Heart right ventricle (tissue), 16 donors: ENCODE data around the gene ADGRL4. TPM values are rescaled to one million over a fixed set of nuclear protein-coding genes. Genes with fewer than 3 reads are reported as not detected.

Source experiments
- ATAC-seq, 8 donors: fragments of 200-7000 bp; cut with Tn5 transposase; one replicate each; pipeline ENCODE4 v1.9.1; 2020; ENCODE audit warnings: mild to moderate bottlenecking in 8 of 8, moderate library complexity in 8 of 8, moderate number of reproducible peaks in 1 of 8
- DNase-seq, 2 donors: peaks; one replicate each; pipeline ENCODE4 v3.0.0-alpha.2; 2020
- H3K27ac ChIP-seq, 10 donors: fragments of 200-600 bp; sonication (generic) in 2 of 10; one replicate each; pipeline versions ENCODE4 v1.5.0 to v1.8.0; 2020 to 2022; ENCODE audit warnings: mild to moderate bottlenecking in 3 of 10
- H3K27me3 ChIP-seq, 7 donors: fragments of 200-600 bp; one replicate each; pipeline ENCODE4 v1.8.0; 2021 to 2022; ENCODE audit warnings: mild to moderate bottlenecking in 2 of 7
- H3K36me3 ChIP-seq, 9 donors: fragments of 200-600 bp; sonication (generic) in 1 of 9; one replicate each; pipeline versions ENCODE4 v1.5.0 to v1.8.0; 2020 to 2022; ENCODE audit warnings: mild to moderate bottlenecking in 2 of 9
- H3K4me1 ChIP-seq, 9 donors: fragments of 200-600 bp; sonication (generic) in 1 of 9; one replicate each; pipeline versions ENCODE4 v1.5.0 to v1.8.0; 2020 to 2022; ENCODE audit warnings: mild to moderate bottlenecking in 4 of 9
- H3K4me3 ChIP-seq, 10 donors: fragments of 200-600 bp; sonication (generic) in 2 of 10; one replicate each; pipeline versions ENCODE4 v1.5.0 to v1.8.0; 2020 to 2022; ENCODE audit warnings: mild to moderate bottlenecking in 7 of 10, moderate library complexity in 2 of 10
- H3K9me3 ChIP-seq, 11 donors: fragments of 200-600 bp in 10 of 11; sonication (generic) in 2 of 11; one replicate each; pipeline versions ENCODE4 v1.5.0 to v1.8.0; 2013 to 2022; ENCODE audit warnings: mild to moderate bottlenecking in 2 of 11, control low read depth in 1 of 11, moderate library complexity in 1 of 11
- WGBS, 2 donors: extraction: QIAGEN DNeasy Blood & Tissue Kit; methylation state at CpG; one replicate each; pipeline ENCODE4 v1.1.7; 2013; ENCODE audit warnings: inconsistent platforms in 1 of 2; 5-methylcytosine and 5-hydroxymethylcytosine counted together
- intact Hi-C, 10 donors: fragments of 100-400 bp; cut with DNase I; formaldehyde crosslinking; loops; one replicate each; pipeline versions ENCODE4 v1.11.1 to v1.14.2; 2022
- polyA plus RNA-seq, 2 donors: library from polyadenylated mRNA; stranded (reverse); fragments of 200-250 nt; gene quantifications; one replicate each; pipeline ENCODE4 v1.2.3, GENCODE V29; 2013
- total RNA-seq, 10 donors: library from RNA; stranded (reverse); fragmentation: NEBNext Ultra II Directional in 3 of 10; extraction: Animal tissue kit (Norgen Biotek cat#: 25700) in 3 of 10; gene quantifications; one replicate each; pipeline versions ENCODE4 v1.2.1 to v1.2.4, GENCODE V29; 2021 to 2023
- TF ChIP-seq, protein P1 (sequence below), 9 donors: fragments of 200-600 bp; sonication (generic) in 2 of 9; IDR thresholded peaks; one replicate each; pipeline versions ENCODE4 v1.5.0 to v1.8.0; 2021 to 2022; ENCODE audit warnings: antibody characterized with exemption in 9 of 9, mild to moderate bottlenecking in 5 of 9, moderate library complexity in 1 of 9
- donor health status: Arrhythmogenic right ventricular cardiomyopathy.
- donor health status: ischemic (EF 13 %, LVEDD 7.1; RV severe dilation, severe dysfunction).
- donor health status: healthy with polysubstance abuse.
- donor health status: DM: no; HTN: yes; CAD: no.
- donor health status: DM: no; HTN: no; CAD: no.
- donor health status: ischemic (EF 25% LVEDD 6.9; RV normal size, moderate dysfunction).
- donor health status: ischemic (EF 25% LVEDD 5.7; RV mildly dilated, moderate dysfunction).
- donor health status: healthy.
- donor health status: DM: yes; HTN: yes; CAD: no.
- donor health status: Ischemic cardiomyopathy.
- donor health status: ischemic (EF 35%, LVEDD 5.7; RV mildly dilated, moderate dysfunction).
- donor health status: nonischemic (EF 11% LVEDD 7.7; RV severe dilation, severe dysfunction).
- donor health status: DM: yes; HTN: yes; CAD: no.
- donor health status: PGD.
- donor health status: ischemic (EF 29% LVEDD 5.4; RV normal size, mild dysfunction).
- donor health status: nonischemic (EF 23%, LVEDD 6.1; RV moderate dilation, normal function).

ADGRL4 gene
- total and polyA plus RNA-seq, 12 donors = 10.7 to 33.9 (median 17.2) TPM

DNA sequence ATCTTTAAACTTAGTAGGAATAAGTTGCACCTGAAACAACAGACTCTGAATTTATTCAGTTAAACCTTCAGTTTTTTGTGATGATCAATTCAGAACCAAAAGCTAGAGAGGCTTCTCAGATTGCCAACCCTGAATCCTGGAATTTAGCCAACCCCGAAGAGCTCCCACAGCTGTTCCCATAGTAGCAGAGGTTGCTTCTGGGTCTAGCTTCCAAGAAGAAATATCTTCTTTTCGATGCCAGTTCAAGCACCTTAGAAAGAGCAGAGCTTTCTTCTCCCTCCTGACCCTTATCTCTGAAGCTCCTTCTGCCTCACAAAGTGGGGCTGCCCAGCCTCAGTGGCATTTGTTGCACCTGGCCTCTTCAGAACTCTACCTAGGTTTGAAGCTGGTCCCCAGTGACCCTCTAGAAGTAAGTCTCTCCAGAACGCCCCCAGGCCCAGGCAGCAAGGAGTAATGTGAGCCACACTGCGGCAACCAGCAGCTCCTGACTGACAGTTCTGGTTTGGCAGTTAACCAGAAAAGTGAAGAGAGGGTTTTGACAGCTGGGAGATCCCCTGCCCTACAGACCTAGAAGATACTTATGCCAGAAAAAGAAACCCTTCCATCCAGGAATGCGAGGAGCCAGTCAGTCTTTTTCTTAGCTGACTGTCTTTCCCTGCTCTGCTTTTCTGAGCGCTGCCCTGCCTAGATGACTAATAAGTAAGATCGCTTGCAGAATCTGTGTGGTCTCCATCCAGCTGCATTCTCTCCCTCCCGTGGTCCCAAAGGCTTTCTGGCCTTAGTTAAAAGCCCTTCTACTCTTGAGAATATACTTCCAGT lies 165.9 kb downstream of the ADGRL4 start:
- ATAC-seq (peak in 1 of 8 donors; percentile 53), DNase-seq (peak in 1 of 2 donors; percentile 3)
- no peaks in the 10 kb centered on the region for H3K9me3 ChIP-seq
- no peak overlapping the region for H3K27ac ChIP-seq
- no peak overlapping the region for H3K4me3 ChIP-seq
- H3K27me3 ChIP-seq = no peaks in the 10 kb centered on the region
- H3K36me3 ChIP-seq = no peaks in the 10 kb centered on the region
- TF ChIP-seq, protein P1, sequence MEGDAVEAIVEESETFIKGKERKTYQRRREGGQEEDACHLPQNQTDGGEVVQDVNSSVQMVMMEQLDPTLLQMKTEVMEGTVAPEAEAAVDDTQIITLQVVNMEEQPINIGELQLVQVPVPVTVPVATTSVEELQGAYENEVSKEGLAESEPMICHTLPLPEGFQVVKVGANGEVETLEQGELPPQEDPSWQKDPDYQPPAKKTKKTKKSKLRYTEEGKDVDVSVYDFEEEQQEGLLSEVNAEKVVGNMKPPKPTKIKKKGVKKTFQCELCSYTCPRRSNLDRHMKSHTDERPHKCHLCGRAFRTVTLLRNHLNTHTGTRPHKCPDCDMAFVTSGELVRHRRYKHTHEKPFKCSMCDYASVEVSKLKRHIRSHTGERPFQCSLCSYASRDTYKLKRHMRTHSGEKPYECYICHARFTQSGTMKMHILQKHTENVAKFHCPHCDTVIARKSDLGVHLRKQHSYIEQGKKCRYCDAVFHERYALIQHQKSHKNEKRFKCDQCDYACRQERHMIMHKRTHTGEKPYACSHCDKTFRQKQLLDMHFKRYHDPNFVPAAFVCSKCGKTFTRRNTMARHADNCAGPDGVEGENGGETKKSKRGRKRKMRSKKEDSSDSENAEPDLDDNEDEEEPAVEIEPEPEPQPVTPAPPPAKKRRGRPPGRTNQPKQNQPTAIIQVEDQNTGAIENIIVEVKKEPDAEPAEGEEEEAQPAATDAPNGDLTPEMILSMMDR (IDR thresholded peaks at IDR 0.05) = no peak
- intact Hi-C loops = loop anchor here in 4 of 10 donors (1.0 to 5.0 kb wide), 3 partner anchors 356 to 357 kb away; no protein-coding TSS in a partner anchor
- H3K4me1 ChIP-seq = peaks cover 0 to 17% (median 11%) of the 10 kb centered on the region in 9 donors
- 26 to 35% methylated on average over 8 of the region's 8 CpGs for WGBS, 2 donors
